Body of pancreas (tissue), 4 donors: Measurements from ENCODE around the gene BCAR1. TPM values are rescaled to one million over a fixed set of nuclear protein-coding genes. Genes with fewer than 3 reads are reported as not detected.
"Not testable (repeated sequence)": the region's sequence is repeated elsewhere in the genome, so short reads cannot be mapped to it uniquely, and the experiment has no call there.

Experiments
- ATAC-seq: fragments of 150-250 bp; one replicate; pipeline ENCODE4 v1.9.1; 2016
- DNase-seq, 4 donors: peaks; one replicate each; pipeline ENCODE4 v3.0.0-alpha.2; 2019
- H3K27ac ChIP-seq, 4 donors: fragments of 200-600 bp; sonication (generic); 1 replicate in 3 of 4; 2 replicates in 1 of 4; pipeline versions ENCODE4 v1.5.1 to v1.6.1; 2016 to 2019; ENCODE audit warnings: mild to moderate bottlenecking in 1 of 4, mixed read lengths in 1 of 4, moderate library complexity in 1 of 4
- H3K27me3 ChIP-seq, 2 donors: fragments of 200-600 bp; sonication (generic); one replicate each; pipeline ENCODE4 v1.6.0; 2016; ENCODE audit warnings: mild to moderate bottlenecking in 1 of 2
- H3K36me3 ChIP-seq, 2 donors: fragments of 200-600 bp; sonication (generic); replicated peaks in 1 of 2; 2 replicates each; pipeline ENCODE4 v1.5.1; 2016; ENCODE audit warnings: low read depth in 2 of 2; ENCODE audit not compliant: insufficient read depth in 1 of 2
- H3K4me1 ChIP-seq: fragments of 200-600 bp; sonication (generic); one replicate; pipeline ENCODE4 v1.6.0; 2016
- H3K4me3 ChIP-seq, 2 donors: fragments of 200-600 bp; sonication (generic); 1 replicate in 1 of 2; 2 replicates in 1 of 2; pipeline ENCODE4 v1.5.1; 2016 to 2019
- H3K9me3 ChIP-seq, 3 donors: fragments of 200-600 bp; sonication (generic); 1 replicate in 2 of 3; 2 replicates in 1 of 3; pipeline ENCODE4 v1.5.1; 2016
- POLR2A ChIP-seq, 3 donors: fragments of 450-650 bp; IDR thresholded peaks; one replicate each; pipeline ENCODE4 v1.6.1; 2016; ENCODE audit warnings: antibody characterized with exemption in 3 of 3, mild to moderate bottlenecking in 2 of 3
- WGBS, 2 donors: methylation state at CpG; one replicate each; pipeline ENCODE4 v1.1.5; 2017; 5-methylcytosine and 5-hydroxymethylcytosine counted together
- intact Hi-C: fragments of 100-400 bp; cut with DNase I; formaldehyde crosslinking; loops from one replicate; pipeline ENCODE4 v1.15.1; 2023
- total RNA-seq, 2 donors: library from RNA; depleted of rRNA; stranded (reverse); fragments of >200 nt; gene quantifications; one replicate each; pipeline ENCODE4 v1.1.0, GENCODE V29; 2016
- TF ChIP-seq, protein P1 (sequence below), 7 experiments: fragments of 450-650 bp in 4 of 7; fragments of 200-600 bp in 3 of 7; sonication (generic) in 3 of 7; IDR thresholded peaks; one replicate each; pipeline ENCODE4 v1.5.1; 2016 to 2019; ENCODE audit warnings: antibody characterized with exemption in 7 of 7

BCAR1 gene
- total RNA-seq, 2 donors from 2014 or later: 61.0 to 72.8 TPM

- no peak overlapping the region for H3K4me3 ChIP-seq
- H3K36me3 ChIP-seq: peaks cover 0 to 8% of the 10 kb centered on the region in 2 donors
- no peak for DNase-seq
- H3K27ac ChIP-seq: no peak overlapping the region
- TF ChIP-seq POLR2A (IDR thresholded peaks at IDR 0.05): no peak
- TF ChIP-seq, protein P1, sequence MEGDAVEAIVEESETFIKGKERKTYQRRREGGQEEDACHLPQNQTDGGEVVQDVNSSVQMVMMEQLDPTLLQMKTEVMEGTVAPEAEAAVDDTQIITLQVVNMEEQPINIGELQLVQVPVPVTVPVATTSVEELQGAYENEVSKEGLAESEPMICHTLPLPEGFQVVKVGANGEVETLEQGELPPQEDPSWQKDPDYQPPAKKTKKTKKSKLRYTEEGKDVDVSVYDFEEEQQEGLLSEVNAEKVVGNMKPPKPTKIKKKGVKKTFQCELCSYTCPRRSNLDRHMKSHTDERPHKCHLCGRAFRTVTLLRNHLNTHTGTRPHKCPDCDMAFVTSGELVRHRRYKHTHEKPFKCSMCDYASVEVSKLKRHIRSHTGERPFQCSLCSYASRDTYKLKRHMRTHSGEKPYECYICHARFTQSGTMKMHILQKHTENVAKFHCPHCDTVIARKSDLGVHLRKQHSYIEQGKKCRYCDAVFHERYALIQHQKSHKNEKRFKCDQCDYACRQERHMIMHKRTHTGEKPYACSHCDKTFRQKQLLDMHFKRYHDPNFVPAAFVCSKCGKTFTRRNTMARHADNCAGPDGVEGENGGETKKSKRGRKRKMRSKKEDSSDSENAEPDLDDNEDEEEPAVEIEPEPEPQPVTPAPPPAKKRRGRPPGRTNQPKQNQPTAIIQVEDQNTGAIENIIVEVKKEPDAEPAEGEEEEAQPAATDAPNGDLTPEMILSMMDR (IDR thresholded peaks at IDR 0.05): no peak
- no peak for ATAC-seq
- H3K27me3 ChIP-seq: no peaks in the 10 kb centered on the region
- 80 to 100% methylated on average over 1 to 7 of the region's 8 CpGs for WGBS, 2 donors
- no peaks in the 10 kb centered on the region for H3K9me3 ChIP-seq
- peaks cover 66% of the 10 kb centered on the region for H3K4me1 ChIP-seq
- intact Hi-C loops: no loop called here
Measured at GRCh38 chr16:75241412-75241811, 10.0 kb downstream of the BCAR1 start.

DNA sequence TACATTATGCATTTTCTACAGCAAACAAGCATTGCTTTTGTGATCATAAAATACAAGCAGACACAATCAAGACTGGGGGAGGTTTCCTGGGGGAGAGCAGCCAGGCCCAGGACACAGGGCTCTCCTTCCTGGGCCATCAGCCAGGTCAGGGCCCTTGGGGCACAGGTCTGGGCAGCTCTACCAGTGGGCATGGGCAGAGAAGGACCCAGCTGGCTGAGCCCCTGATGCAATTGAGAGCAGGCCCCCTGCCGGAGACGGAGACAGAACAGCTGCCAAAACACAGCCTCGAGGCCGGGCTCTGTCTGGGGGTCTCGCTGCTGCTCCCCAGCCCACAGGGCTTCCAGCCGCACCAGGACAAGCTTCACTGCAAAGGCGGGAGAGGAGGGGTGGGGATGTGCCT, 10.8 kb downstream of the BCAR1 start:
- peaks cover 59% of the 10 kb centered on the region for H3K4me1 ChIP-seq
- H3K27ac ChIP-seq, H3K9me3 ChIP-seq, DNase-seq, ATAC-seq, H3K36me3 ChIP-seq, H3K4me3 ChIP-seq, intact Hi-C loops, H3K27me3 ChIP-seq: not testable (repeated sequence)
- 74 to 93% methylated on average over 3 to 7 of the region's 7 CpGs for whole genome bisulfite sequencing, 2 donors

DNA sequence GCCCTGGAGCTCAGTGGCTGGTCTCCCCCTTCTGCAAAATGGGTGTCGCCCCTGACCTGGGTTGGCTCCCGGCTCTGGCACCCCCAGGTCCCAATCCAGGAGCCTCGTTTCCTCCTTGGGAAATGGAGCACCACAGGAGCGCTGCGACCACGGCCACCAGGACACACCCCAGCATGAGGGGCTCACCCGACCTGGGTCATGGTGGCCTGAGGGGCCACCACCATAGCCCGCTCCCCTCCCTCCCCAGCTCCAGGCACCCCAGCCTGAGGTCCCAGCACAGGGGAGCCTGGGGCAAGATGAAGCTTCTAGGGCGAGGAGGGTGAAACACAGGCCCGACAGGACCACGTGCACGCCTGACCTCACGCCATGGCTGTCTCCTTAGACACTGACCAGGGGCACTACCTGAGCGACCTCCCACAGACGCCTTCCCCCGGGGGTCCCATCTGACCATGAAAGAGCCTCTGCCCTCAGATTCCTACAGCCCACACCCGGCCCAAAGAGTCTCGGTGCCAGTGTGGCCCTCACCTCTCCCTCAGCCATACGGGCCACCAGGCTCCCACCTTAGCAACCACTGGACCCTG, 11.8 kb downstream of the BCAR1 start:
- intact Hi-C loops: loop anchor here (5.0 kb wide), 1 partner anchor 148 kb away; no protein-coding TSS in a partner anchor
- 81 to 83% methylated on average over 6 to 17 of the region's 19 CpGs for whole genome bisulfite sequencing, 2 donors
- Histone ChIP-seq H3K4me3 (no peak overlapping the region), H3K9me3 (no peaks in the 10 kb centered on the region), H3K4me1 (peaks cover 51% of the 10 kb centered on the region), H3K27ac (peak overlapping the region; percentile 52 to 71 (median 66)), H3K36me3 (peaks cover 0 to 8% of the 10 kb centered on the region in 2 donors), H3K27me3 (no peaks in the 10 kb centered on the region)
- ATAC-seq: no peak
- no peak for DNase-seq
- no peak for TF ChIP-seq POLR2A (IDR thresholded peaks at IDR 0.05)
- TF ChIP-seq, protein P1 (IDR thresholded peaks at IDR 0.05): no peak

DNA sequence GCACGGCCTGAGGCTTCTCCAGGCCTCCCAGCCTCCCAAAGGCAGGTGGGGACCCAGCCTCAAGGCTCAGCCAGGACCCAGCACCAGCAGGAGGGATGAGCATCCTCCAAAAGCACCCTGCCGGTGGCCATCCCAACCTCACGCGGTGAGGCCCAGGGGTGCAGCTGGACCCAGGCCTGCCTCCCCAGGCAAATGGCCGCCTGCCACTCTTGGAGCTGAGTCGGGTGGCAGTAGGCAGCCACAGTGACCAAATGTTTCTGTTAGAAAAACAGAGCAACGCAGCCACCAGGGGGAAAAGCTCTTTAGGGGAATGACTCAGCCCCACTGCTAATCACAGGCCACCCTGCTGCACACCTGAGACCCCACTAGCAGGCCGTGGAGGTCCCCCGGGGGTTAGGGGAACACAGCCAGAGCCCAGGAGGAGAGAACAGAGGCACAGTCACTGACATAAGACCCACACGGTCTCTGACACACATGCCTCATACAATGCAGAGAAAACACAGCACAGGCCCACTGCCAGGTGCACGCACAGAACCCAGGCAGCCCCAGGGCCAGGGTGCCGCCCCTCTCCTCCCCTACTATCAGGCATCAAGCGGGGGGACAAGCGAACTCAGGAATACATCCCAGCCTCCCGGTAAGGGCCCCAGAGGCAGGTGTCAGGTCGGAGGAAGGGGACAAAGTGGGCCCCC, 12.4 kb downstream of the BCAR1 start:
- Histone ChIP-seq H3K36me3 (peaks cover 0 to 8% of the 10 kb centered on the region in 2 donors), H3K4me1 (peaks cover 51% of the 10 kb centered on the region), H3K4me3 (no peak overlapping the region), H3K27ac (peak overlapping the region; percentile 52 to 71 (median 66)), H3K9me3 (no peaks in the 10 kb centered on the region), H3K27me3 (no peaks in the 10 kb centered on the region)
- no peak for TF ChIP-seq POLR2A (IDR thresholded peaks at IDR 0.05)
- TF ChIP-seq, protein P1 (IDR thresholded peaks at IDR 0.05): peak in 3 of 7 experiments; percentile 22 to 32 (median 23)
- 35 to 41% methylated on average over 6 to 14 of the region's 16 CpGs for WGBS, 2 donors
- no peak for ATAC-seq
- intact Hi-C loops: loop anchor here (5.0 kb wide), 1 partner anchor 148 kb away; no protein-coding TSS in a partner anchor
- DNase-seq: peak in 2 of 4 donors; percentile 54 to 64

- no peaks in the 10 kb centered on the region for H3K27me3 ChIP-seq
- H3K9me3 ChIP-seq: no peaks in the 10 kb centered on the region
- H3K4me1 ChIP-seq: peaks cover 51% of the 10 kb centered on the region
- peak overlapping the region; percentile 52 to 71 (median 66) for H3K27ac ChIP-seq
- no peak overlapping the region for H3K4me3 ChIP-seq
- DNase-seq: peak in 3 of 4 donors; percentile 66 to 84 (median 67)
- H3K36me3 ChIP-seq: peaks cover 0 to 8% of the 10 kb centered on the region in 2 donors
- ATAC-seq: peak; percentile 31
- TF ChIP-seq, protein P1 (IDR thresholded peaks at IDR 0.05): no peak
- no peak for TF ChIP-seq POLR2A (IDR thresholded peaks at IDR 0.05)
- intact Hi-C loops: loop anchor here (5.0 kb wide), 1 partner anchor 149 kb away; no protein-coding TSS in a partner anchor
- 44 to 55% methylated on average over 7 to 24 of the region's 25 CpGs for WGBS, 2 donors
Measured at GRCh38 chr16:75238132-75238852, 13.1 kb downstream of the BCAR1 start.
